Measurements from ENCODE around the gene SVIL.

Gene SVIL
- long read RNA-seq, donor 1, partial matches to known transcripts = 11 of 24 reads
- long read RNA-seq, donor 1, other reads (novel, unspliced or antisense) = 13 of 24 reads
- long read RNA-seq, donor 2, partial matches to known transcripts = 59 of 59 reads
- long read RNA-seq, donor 2, other reads (novel, unspliced or antisense) = 0 of 59 reads
- long read RNA-seq, donor 3 = 0 reads
- long read RNA-seq, donor 4, partial matches to known transcripts = 0 of 12 reads
- long read RNA-seq, donor 4, other reads (novel, unspliced or antisense) = 12 of 12 reads
- long read RNA-seq, donor 5 = 0 reads
- long read RNA-seq, donor 6 = 0 reads
- long read RNA-seq, donor 7, partial matches to known transcripts = 23 of 43 reads
- long read RNA-seq, donor 7, other reads (novel, unspliced or antisense) = 20 of 43 reads
- long read RNA-seq, donor 8, partial matches to known transcripts = 46 of 46 reads
- long read RNA-seq, donor 8, other reads (novel, unspliced or antisense) = 0 of 46 reads

GRCh38 chr10:29634764-29635625, at the start of gene SVIL:
Gene SVIL, minus strand, starts transcription at chr10:29634971. Its CDS starts 79,913 bp downstream, at chr10:29555058.
- DNase-seq = no peak

GRCh38 chr10:29681676-29682448, 47.1 kb upstream of the SVIL start:
- DNase-seq = no peak

- DNase-seq = no peak
Observed at GRCh38 chr10:29680091-29680490, 45.3 kb upstream of the SVIL start.

- DNase-seq = no peak
Observed at GRCh38 chr10:29676732-29677131, 42.0 kb upstream of the SVIL start.

GRCh38 chr10:29675984-29676383, 41.2 kb upstream of the SVIL start:
- DNase-seq = no peak

- DNase-seq = no peak
Observed at GRCh38 chr10:29671968-29672367, 37.2 kb upstream of the SVIL start.

GRCh38 chr10:29671228-29671780, 36.5 kb upstream of the SVIL start:
- no peak for DNase-seq

- no peak for DNase-seq
Observed at GRCh38 chr10:29670761-29671160, 36.0 kb upstream of the SVIL start.

GRCh38 chr10:29669149-29669548, 34.4 kb upstream of the SVIL start:
- no peak for DNase-seq

- no peak for DNase-seq
Observed at GRCh38 chr10:29668628-29669027, 33.9 kb upstream of the SVIL start.

GRCh38 chr10:29667191-29667590, 32.4 kb upstream of the SVIL start:
- no peak for DNase-seq

GRCh38 chr10:29666201-29666600, 31.4 kb upstream of the SVIL start:
- DNase-seq = no peak

GRCh38 chr10:29663718-29664117, 28.9 kb upstream of the SVIL start:
- DNase-seq = no peak

- no peak for DNase-seq
Observed at GRCh38 chr10:29658984-29659965, 24.5 kb upstream of the SVIL start.

- DNase-seq = no peak
Observed at GRCh38 chr10:29657719-29658274, 23.0 kb upstream of the SVIL start.

- DNase-seq = no peak
Observed at GRCh38 chr10:29656451-29656992, 21.8 kb upstream of the SVIL start.

- no peak for DNase-seq
Observed at GRCh38 chr10:29652192-29652591, 17.4 kb upstream of the SVIL start.

GRCh38 chr10:29651767-29652166, 17.0 kb upstream of the SVIL start:
- no peak for DNase-seq

- no peak for DNase-seq
Observed at GRCh38 chr10:29650552-29650944, 15.8 kb upstream of the SVIL start.

All from right kidney (tissue), 9 donors.